WTC11 (cell line): ENCODE measurements around the gene SNX25. TPM values are rescaled to one million over a fixed set of nuclear protein-coding genes. Genes with fewer than 3 reads are reported as not detected.

Experiments used
- ATAC-seq: fragments of 200-7000 bp; cut with Tn5 transposase; 2 replicates; pipeline ENCODE4 v1.10.0; 2021; ENCODE audit warnings: mild to moderate bottlenecking, moderate library complexity
- CTCF ChIA-PET: fragments of 300-600 bp; sonication (Branson Sonifier 250); formaldehyde crosslinking; loops from one replicate; lab custom pipeline; 2021; ENCODE audit warnings: antibody characterized with exemption; lab: Charles Lee
- POLR2A ChIA-PET: fragments of 350-600 bp; sonication (Branson Sonifier 250); formaldehyde crosslinking; loops from one replicate; lab custom pipeline; 2021; ENCODE audit warnings: antibody characterized with exemption; lab: Charles Lee
- DNase-seq: peaks from one replicate; pipeline ENCODE4 v3.0.0; 2021; ENCODE audit warnings: low spot score
- H3K27ac Mint-ChIP-seq: 2 replicates; pipeline ENCODE4 v1.8.0; 2021; ENCODE audit warnings: mixed read lengths
- H3K27me3 Mint-ChIP-seq: 2 replicates; pipeline ENCODE4 v1.8.0; 2021; ENCODE audit warnings: low read depth, mild to moderate bottlenecking, moderate library complexity, mixed read lengths
- H3K36me3 Mint-ChIP-seq: 2 replicates; pipeline ENCODE4 v1.8.0; 2021; ENCODE audit warnings: mixed read lengths
- H3K4me1 Mint-ChIP-seq: 2 replicates; pipeline ENCODE4 v1.8.0; 2022; ENCODE audit warnings: mixed read lengths
- H3K4me3 Mint-ChIP-seq: 2 replicates; pipeline ENCODE4 v1.8.0; 2021; ENCODE audit warnings: mild to moderate bottlenecking, moderate library complexity, mixed read lengths
- H3K9me3 Mint-ChIP-seq: 2 replicates; pipeline ENCODE4 v1.8.0; 2021; ENCODE audit warnings: mixed read lengths
- GRHL2 ChIP-seq: fragments of 250-450 bp; sonication (Bioruptor Pico); IDR thresholded peaks from 2 replicates; pipeline ENCODE4 v1.8.0; 2022; ENCODE audit warnings: mild to moderate bottlenecking, moderate library complexity; ENCODE audit not compliant: insufficient replicate concordance, severe bottlenecking
- MYBL2 ChIP-seq: sonication (generic); formaldehyde crosslinking; IDR thresholded peaks from 2 replicates; pipeline ENCODE4 v1.8.1; 2023; ENCODE audit warnings: mild to moderate bottlenecking, moderate library complexity, missing genetic modification reagents
- NR1H2 ChIP-seq: sonication (generic); formaldehyde crosslinking; IDR thresholded peaks from 2 replicates; pipeline ENCODE4 v1.9.0; 2021; ENCODE audit warnings: mild to moderate bottlenecking, moderate library complexity, missing genetic modification reagents
- ZBTB21 ChIP-seq: sonication (generic); formaldehyde crosslinking; IDR thresholded peaks from 2 replicates; pipeline ENCODE4 v1.8.1; 2023; ENCODE audit warnings: mild to moderate bottlenecking, missing genetic modification reagents, borderline replicate concordance
- ZNF121 ChIP-seq: sonication (generic); formaldehyde crosslinking; IDR thresholded peaks from 2 replicates; pipeline ENCODE4 v1.8.0; 2023; ENCODE audit warnings: missing genetic modification reagents
- ZNF219 ChIP-seq: sonication (generic); formaldehyde crosslinking; IDR thresholded peaks from 2 replicates; pipeline ENCODE4 v1.8.0; 2023; ENCODE audit warnings: missing genetic modification reagents, mild to moderate bottlenecking, borderline replicate concordance
- ZNF232 ChIP-seq: sonication (generic); formaldehyde crosslinking; IDR thresholded peaks from 2 replicates; pipeline ENCODE4 v1.8.0; 2022; ENCODE audit warnings: mild to moderate bottlenecking, missing genetic modification reagents
- ZNF263 ChIP-seq: sonication (generic); formaldehyde crosslinking; IDR thresholded peaks from 2 replicates; pipeline ENCODE4 v1.8.1; 2022; ENCODE audit warnings: low read depth, mild to moderate bottlenecking, moderate library complexity, missing genetic modification reagents
- total RNA-seq: library from RNA; stranded (reverse); gene quantifications from 3 replicates; pipeline ENCODE4 v1.2.3, GENCODE V29; 2021
- TF ChIP-seq, protein P1 (sequence below): fragments of 250-450 bp; sonication (Bioruptor Pico); IDR thresholded peaks from 2 replicates; pipeline ENCODE4 v1.9.0; 2021; ENCODE audit warnings: mild to moderate bottlenecking, borderline replicate concordance
- TF ChIP-seq, protein P2 (sequence below): fragments of 200-600 bp; IDR thresholded peaks from 2 replicates; pipeline ENCODE4 v1.8.0; 2022; ENCODE audit warnings: antibody characterized with exemption
- TF ChIP-seq, protein P3 (sequence below): sonication (generic); formaldehyde crosslinking; IDR thresholded peaks from 2 replicates; pipeline ENCODE4 v1.8.1; 2023; ENCODE audit warnings: mild to moderate bottlenecking, missing genetic modification reagents, borderline replicate concordance
- TF ChIP-seq, protein P4 (sequence below): sonication (generic); formaldehyde crosslinking; IDR thresholded peaks from 2 replicates; pipeline ENCODE4 v1.8.0; 2023; ENCODE audit warnings: missing genetic modification reagents
- TF ChIP-seq, protein P5 (sequence below): sonication (generic); formaldehyde crosslinking; IDR thresholded peaks from 2 replicates; pipeline ENCODE4 v1.8.1; 2023; ENCODE audit warnings: mild to moderate bottlenecking, missing genetic modification reagents, moderate library complexity
- TF ChIP-seq, protein P6 (sequence below): sonication (generic); formaldehyde crosslinking; IDR thresholded peaks from 2 replicates; pipeline ENCODE4 v1.8.0; 2023; ENCODE audit warnings: missing genetic modification reagents, mild to moderate bottlenecking, borderline replicate concordance

The SNX25 gene
- total RNA-seq, 1 experiment from 2014 or later: 16.9 TPM

DNA sequence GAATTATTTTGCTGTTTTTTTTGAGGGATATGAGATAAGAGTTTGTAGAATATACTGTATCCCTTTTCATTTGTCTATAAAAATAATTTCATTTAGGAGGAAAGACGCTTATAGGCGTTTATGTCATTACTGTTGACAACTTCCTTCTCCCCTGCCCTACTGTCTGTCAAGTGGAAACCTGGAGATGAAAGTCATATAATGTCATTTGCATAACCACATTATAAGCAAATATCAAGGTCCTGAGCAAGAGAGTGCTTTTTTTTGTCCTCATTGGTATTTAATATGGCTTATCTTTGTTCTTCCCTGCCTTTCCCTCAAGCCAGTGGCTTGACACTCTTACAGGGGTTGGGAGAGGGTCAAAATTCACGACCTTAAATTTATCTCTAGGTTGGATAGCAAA, 130.5 kb downstream of the SNX25 start (continued):
- TF ChIP-seq, protein P1, sequence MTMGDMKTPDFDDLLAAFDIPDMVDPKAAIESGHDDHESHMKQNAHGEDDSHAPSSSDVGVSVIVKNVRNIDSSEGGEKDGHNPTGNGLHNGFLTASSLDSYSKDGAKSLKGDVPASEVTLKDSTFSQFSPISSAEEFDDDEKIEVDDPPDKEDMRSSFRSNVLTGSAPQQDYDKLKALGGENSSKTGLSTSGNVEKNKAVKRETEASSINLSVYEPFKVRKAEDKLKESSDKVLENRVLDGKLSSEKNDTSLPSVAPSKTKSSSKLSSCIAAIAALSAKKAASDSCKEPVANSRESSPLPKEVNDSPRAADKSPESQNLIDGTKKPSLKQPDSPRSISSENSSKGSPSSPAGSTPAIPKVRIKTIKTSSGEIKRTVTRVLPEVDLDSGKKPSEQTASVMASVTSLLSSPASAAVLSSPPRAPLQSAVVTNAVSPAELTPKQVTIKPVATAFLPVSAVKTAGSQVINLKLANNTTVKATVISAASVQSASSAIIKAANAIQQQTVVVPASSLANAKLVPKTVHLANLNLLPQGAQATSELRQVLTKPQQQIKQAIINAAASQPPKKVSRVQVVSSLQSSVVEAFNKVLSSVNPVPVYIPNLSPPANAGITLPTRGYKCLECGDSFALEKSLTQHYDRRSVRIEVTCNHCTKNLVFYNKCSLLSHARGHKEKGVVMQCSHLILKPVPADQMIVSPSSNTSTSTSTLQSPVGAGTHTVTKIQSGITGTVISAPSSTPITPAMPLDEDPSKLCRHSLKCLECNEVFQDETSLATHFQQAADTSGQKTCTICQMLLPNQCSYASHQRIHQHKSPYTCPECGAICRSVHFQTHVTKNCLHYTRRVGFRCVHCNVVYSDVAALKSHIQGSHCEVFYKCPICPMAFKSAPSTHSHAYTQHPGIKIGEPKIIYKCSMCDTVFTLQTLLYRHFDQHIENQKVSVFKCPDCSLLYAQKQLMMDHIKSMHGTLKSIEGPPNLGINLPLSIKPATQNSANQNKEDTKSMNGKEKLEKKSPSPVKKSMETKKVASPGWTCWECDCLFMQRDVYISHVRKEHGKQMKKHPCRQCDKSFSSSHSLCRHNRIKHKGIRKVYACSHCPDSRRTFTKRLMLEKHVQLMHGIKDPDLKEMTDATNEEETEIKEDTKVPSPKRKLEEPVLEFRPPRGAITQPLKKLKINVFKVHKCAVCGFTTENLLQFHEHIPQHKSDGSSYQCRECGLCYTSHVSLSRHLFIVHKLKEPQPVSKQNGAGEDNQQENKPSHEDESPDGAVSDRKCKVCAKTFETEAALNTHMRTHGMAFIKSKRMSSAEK: no peak
- TF ChIP-seq, protein P2, sequence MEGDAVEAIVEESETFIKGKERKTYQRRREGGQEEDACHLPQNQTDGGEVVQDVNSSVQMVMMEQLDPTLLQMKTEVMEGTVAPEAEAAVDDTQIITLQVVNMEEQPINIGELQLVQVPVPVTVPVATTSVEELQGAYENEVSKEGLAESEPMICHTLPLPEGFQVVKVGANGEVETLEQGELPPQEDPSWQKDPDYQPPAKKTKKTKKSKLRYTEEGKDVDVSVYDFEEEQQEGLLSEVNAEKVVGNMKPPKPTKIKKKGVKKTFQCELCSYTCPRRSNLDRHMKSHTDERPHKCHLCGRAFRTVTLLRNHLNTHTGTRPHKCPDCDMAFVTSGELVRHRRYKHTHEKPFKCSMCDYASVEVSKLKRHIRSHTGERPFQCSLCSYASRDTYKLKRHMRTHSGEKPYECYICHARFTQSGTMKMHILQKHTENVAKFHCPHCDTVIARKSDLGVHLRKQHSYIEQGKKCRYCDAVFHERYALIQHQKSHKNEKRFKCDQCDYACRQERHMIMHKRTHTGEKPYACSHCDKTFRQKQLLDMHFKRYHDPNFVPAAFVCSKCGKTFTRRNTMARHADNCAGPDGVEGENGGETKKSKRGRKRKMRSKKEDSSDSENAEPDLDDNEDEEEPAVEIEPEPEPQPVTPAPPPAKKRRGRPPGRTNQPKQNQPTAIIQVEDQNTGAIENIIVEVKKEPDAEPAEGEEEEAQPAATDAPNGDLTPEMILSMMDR: no peak
- TF ChIP-seq ZBTB21 (no peak), ZNF219 (CRISPR knock-in tag) (no peak), ZNF263 (CRISPR knock-in tag) (no peak)

DNA sequence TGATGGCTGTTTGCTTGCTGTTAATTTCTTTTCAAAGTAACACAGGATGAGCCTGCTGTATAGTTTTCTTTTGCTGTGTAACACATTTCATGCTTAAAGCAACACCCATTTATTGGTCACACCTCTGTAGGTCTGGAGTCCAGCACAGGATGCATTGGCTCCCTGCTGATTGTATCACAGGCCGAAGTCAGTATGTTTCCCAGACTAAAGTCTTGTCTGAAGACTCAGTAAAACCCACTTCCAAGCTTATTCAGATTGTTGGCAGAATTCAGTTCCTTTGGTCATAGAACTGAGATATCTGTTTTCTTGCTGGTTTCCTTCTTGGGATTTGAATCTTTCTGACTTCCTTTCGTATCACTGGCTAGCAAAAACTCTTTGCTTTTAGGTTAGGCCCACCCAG, 132.0 kb downstream of the SNX25 start:
- Mint-ChIP-seq H3K27me3 (no peaks in the 10 kb centered on the region), H3K36me3 (peaks cover 29% of the 10 kb centered on the region), H3K4me3 (no peak overlapping the region), H3K4me1 (peaks cover 4% of the 10 kb centered on the region), H3K9me3 (peaks cover 8% of the 10 kb centered on the region), H3K27ac (no peak overlapping the region)
- POLR2A ChIA-PET: no interaction called here
- TF ChIP-seq ZNF232 (no peak), ZNF121 (no peak), GRHL2 (CRISPR knock-in tag) (no peak)
- TF ChIP-seq, protein P3, sequence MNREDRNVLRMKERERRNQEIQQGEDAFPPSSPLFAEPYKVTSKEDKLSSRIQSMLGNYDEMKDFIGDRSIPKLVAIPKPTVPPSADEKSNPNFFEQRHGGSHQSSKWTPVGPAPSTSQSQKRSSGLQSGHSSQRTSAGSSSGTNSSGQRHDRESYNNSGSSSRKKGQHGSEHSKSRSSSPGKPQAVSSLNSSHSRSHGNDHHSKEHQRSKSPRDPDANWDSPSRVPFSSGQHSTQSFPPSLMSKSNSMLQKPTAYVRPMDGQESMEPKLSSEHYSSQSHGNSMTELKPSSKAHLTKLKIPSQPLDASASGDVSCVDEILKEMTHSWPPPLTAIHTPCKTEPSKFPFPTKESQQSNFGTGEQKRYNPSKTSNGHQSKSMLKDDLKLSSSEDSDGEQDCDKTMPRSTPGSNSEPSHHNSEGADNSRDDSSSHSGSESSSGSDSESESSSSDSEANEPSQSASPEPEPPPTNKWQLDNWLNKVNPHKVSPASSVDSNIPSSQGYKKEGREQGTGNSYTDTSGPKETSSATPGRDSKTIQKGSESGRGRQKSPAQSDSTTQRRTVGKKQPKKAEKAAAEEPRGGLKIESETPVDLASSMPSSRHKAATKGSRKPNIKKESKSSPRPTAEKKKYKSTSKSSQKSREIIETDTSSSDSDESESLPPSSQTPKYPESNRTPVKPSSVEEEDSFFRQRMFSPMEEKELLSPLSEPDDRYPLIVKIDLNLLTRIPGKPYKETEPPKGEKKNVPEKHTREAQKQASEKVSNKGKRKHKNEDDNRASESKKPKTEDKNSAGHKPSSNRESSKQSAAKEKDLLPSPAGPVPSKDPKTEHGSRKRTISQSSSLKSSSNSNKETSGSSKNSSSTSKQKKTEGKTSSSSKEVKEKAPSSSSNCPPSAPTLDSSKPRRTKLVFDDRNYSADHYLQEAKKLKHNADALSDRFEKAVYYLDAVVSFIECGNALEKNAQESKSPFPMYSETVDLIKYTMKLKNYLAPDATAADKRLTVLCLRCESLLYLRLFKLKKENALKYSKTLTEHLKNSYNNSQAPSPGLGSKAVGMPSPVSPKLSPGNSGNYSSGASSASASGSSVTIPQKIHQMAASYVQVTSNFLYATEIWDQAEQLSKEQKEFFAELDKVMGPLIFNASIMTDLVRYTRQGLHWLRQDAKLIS (CRISPR knock-in tag): no peak
- TF ChIP-seq, protein P4, sequence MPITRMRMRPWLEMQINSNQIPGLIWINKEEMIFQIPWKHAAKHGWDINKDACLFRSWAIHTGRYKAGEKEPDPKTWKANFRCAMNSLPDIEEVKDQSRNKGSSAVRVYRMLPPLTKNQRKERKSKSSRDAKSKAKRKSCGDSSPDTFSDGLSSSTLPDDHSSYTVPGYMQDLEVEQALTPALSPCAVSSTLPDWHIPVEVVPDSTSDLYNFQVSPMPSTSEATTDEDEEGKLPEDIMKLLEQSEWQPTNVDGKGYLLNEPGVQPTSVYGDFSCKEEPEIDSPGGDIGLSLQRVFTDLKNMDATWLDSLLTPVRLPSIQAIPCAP (CRISPR knock-in tag): no peak
- TF ChIP-seq, protein P5, sequence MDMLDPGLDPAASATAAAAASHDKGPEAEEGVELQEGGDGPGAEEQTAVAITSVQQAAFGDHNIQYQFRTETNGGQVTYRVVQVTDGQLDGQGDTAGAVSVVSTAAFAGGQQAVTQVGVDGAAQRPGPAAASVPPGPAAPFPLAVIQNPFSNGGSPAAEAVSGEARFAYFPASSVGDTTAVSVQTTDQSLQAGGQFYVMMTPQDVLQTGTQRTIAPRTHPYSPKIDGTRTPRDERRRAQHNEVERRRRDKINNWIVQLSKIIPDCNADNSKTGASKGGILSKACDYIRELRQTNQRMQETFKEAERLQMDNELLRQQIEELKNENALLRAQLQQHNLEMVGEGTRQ (CRISPR knock-in tag): no peak
- no peak for DNase-seq
- no peak for ATAC-seq
- CTCF ChIA-PET: no interaction called here

DNA sequence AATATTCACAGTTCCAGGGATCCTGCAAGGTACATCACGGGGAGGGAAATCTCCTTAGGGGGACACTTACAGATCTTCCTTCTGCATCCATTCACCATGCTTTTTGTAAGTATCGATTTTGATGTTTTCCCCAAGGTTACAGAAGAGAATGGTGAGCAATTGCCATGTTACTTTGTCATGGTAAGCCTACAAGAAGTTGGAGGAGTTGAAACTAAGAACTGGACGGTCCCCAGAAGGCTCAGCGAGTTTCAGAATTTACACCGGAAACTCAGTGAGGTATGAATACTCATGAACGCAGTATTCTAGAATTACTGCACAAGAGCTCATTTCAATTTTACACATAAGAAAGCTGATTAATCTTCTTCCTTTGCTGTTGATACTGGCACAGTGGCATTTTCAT, 132.4 kb downstream of the SNX25 start:
- POLR2A ChIA-PET: no interaction called here
- no peaks in the 10 kb centered on the region for H3K27me3 Mint-ChIP-seq
- H3K4me1 Mint-ChIP-seq: peaks cover 4% of the 10 kb centered on the region

More for the DNA sequence above, 132.4 kb downstream of the SNX25 start:
- H3K9me3 Mint-ChIP-seq: peaks cover 8% of the 10 kb centered on the region
- TF ChIP-seq, protein P6, sequence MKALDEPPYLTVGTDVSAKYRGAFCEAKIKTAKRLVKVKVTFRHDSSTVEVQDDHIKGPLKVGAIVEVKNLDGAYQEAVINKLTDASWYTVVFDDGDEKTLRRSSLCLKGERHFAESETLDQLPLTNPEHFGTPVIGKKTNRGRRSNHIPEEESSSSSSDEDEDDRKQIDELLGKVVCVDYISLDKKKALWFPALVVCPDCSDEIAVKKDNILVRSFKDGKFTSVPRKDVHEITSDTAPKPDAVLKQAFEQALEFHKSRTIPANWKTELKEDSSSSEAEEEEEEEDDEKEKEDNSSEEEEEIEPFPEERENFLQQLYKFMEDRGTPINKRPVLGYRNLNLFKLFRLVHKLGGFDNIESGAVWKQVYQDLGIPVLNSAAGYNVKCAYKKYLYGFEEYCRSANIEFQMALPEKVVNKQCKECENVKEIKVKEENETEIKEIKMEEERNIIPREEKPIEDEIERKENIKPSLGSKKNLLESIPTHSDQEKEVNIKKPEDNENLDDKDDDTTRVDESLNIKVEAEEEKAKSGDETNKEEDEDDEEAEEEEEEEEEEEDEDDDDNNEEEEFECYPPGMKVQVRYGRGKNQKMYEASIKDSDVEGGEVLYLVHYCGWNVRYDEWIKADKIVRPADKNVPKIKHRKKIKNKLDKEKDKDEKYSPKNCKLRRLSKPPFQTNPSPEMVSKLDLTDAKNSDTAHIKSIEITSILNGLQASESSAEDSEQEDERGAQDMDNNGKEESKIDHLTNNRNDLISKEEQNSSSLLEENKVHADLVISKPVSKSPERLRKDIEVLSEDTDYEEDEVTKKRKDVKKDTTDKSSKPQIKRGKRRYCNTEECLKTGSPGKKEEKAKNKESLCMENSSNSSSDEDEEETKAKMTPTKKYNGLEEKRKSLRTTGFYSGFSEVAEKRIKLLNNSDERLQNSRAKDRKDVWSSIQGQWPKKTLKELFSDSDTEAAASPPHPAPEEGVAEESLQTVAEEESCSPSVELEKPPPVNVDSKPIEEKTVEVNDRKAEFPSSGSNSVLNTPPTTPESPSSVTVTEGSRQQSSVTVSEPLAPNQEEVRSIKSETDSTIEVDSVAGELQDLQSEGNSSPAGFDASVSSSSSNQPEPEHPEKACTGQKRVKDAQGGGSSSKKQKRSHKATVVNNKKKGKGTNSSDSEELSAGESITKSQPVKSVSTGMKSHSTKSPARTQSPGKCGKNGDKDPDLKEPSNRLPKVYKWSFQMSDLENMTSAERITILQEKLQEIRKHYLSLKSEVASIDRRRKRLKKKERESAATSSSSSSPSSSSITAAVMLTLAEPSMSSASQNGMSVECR (CRISPR knock-in tag): no peak
- TF ChIP-seq MYBL2 (no peak), ZNF263 (CRISPR knock-in tag) (no peak), NR1H2 (no peak)
- CTCF ChIA-PET: interaction anchor here (0.5 kb wide), 1 partner anchor 246 kb away, joined by 3 read pairs; no protein-coding TSS in a partner anchor
- H3K27ac Mint-ChIP-seq: no peak overlapping the region
- no peak overlapping the region for H3K4me3 Mint-ChIP-seq
- peaks cover 31% of the 10 kb centered on the region for H3K36me3 Mint-ChIP-seq
- no peak for ATAC-seq
- DNase-seq: no peak
